Panc1 (cell line): ENCODE data around the gene SIRPB1.

ENCODE experiments used
- CTCF ChIP-seq: fragments of 450-650 bp; IDR thresholded peaks from 2 replicates; pipeline ENCODE4 v1.5.1; 2017; ENCODE audit warnings: mild to moderate bottlenecking
- POLR2AphosphoS5 ChIP-seq: IDR thresholded peaks from 2 replicates; pipeline ENCODE4 v1.6.1; 2012; ENCODE audit warnings: mild to moderate bottlenecking, low read depth, low read length, moderate library complexity
- REST ChIP-seq, 2 experiments: IDR thresholded peaks; 2 replicates each; pipeline ENCODE4 v1.6.1; 2011 to 2012; ENCODE audit warnings: low read depth in 2 of 2, control low read depth in 1 of 2, low read length in 1 of 2, mild to moderate bottlenecking in 1 of 2, moderate library complexity in 1 of 2; ENCODE audit not compliant: insufficient read depth in 1 of 2
- SIN3A ChIP-seq: IDR thresholded peaks from 2 replicates; pipeline ENCODE4 v1.6.1; 2012; ENCODE audit warnings: low read depth, mild to moderate bottlenecking, low read length, moderate library complexity, borderline replicate concordance; ENCODE audit not compliant: insufficient read depth
- TCF7L2 ChIP-seq: IDR thresholded peaks from 2 replicates; pipeline ENCODE4 v1.6.1; 2011; ENCODE audit warnings: mild to moderate bottlenecking, low read depth, low read length, inconsistent platforms

- TF ChIP-seq CTCF, result no peak
- no peak for TF ChIP-seq POLR2AphosphoS5
- no peak for TF ChIP-seq TCF7L2
- TF ChIP-seq SIN3A, result no peak
- no peak for TF ChIP-seq REST (IDR thresholded peaks at IDR 0.05; ENCODE audit: insufficient read depth in 1 of 2, low read depth in 2 of 2, low read length in 1 of 2)
Observed at GRCh38 chr20:1630186-1630585, 10.4 kb upstream of the SIRPB1 start.
